ENCODE measurements around the gene SEC14L1.
A peak's percentile ranks its signal among the peaks of the same experiment; 100 is the strongest.

Gene SEC14L1

GRCh38 chr17:77216486-77216885, 75.7 kb downstream of the SEC14L1 start:
- no peak for DNase-seq

GRCh38 chr17:77217123-77217522, 76.4 kb downstream of the SEC14L1 start:
- DNase-seq: no peak

DNA sequence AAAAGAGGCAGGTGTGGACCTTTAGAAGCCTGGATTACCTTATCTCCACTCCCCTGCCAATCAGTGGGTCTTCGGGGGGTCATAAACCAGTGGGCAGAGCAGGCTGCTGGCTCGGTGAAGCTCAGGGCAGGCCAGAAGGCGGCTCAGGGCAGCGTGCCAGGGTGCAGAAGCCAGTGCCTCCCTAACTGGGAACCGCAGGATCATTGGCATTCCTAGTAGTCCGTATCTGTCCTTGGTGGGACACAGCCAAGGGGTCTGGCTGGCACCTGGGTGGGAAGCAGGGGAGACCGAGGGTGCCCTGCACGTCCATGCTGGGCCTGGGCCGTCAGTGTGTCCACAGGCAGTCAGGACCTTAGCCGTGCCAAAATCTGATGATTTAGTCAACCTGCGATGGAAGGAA, 76.8 kb downstream of the SEC14L1 start:
- DNase-seq: no peak

DNA sequence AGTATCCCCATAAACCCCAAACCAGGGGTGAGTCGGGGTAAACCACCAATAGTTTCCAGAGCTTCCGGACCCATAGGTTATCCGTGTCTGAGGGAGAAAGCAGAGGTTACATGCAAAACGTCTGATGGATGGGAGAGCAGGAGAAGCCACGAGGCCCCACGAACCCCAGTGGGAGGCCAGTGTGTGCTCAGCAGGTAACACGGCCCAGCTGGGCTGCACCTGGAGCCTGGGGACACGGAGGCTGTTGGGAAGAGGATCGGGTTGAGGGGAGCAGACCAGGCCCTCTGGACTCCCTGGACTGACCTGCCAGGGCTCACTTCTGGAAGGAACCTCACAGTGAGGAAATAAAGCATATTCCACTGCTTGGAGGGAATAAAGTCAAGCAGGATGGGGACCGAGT, 78.1 kb downstream of the SEC14L1 start:
- DNase-seq: no peak

DNA sequence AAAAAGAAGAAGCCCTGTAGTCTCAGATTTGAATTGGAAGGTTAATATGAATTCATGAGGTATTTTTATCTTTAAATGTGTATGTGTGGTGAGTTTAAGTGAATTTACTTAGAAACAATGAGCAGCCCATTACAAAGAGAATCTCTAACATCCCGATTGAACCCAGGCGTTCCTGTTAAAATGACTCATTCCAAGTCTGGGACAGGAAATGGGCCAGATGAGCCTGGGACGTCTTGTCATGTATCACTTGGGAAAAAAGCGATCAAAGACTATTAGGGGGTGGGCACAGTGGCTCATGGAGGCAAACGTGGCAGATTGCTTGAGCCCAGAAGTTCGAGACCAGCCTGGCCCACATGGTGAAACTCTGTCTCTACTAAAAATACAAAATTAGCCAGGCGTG, 81.6 kb downstream of the SEC14L1 start:
- DNase-seq: peak; percentile 73

DNA sequence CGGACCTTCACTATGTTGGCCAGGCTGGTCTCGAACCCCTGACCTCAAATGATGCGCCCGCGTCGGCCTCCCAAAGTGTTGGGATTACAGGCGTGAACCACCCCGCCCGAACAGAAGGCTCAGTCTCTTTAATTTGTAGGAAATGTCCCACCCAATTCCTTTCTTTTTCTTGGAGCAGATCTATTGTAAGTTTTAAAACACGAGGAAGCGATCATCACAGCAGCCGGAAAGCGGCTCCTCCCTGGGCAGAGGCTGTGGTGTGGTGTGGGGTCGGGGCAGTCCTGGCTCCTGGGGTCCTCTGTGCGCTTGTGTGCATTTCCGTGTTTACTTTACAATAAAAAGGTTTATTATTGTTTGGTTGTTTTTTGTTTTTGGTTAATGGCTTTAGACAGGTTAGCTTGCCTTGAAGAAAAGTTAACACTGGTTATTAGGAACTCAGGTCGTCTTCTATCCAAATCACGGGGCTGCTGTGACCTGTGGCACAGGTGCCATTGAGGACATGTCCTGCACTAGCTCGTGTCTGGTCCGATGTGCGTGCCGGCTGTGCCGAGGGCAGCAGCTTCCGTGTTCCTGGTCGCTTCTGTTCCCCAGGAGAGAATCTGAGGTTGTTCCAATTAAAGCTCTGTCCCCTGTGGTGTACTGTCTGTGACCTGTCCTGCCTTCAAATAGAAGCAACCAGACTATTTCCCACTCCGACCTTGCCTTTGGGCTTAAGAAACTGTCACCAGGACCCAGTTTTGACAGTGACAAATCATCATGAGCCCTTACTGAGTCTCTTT, 83.1 kb downstream of the SEC14L1 start:
- no peak for DNase-seq

- DNase-seq: no peak
These were observed 84.5 kb downstream of the SEC14L1 start for GRCh38 chr17:77225265-77225664.

GRCh38 chr17:77227461-77228240, 86.9 kb downstream of the SEC14L1 start:
- no peak for DNase-seq

DNA sequence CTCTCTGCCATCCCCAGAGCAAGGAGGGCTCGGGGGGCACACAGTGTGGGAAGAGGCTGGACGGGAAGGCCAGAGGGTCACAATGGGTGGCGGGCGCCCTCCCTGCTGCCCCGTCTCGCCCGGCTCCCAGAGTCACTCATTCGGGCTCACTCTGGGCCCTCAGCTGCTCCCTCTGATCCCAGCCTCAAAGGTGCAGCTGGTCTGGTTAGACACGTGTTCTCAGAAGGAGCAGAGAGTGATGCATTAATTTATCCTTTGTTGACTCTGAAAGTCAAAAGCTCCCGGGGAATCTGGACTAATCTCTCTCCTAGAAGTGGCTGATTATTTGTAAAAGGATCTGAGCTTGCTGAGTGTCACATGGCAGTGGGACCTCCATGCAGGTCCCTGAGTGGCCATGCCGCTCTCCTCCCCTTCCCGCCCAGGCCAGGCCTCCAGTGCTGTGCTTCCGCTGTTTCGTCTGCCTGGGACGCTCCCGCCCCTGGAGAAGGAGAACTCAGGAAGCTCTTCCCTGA, 87.5 kb downstream of the SEC14L1 start:
- DNase-seq: no peak

- DNase-seq: no peak
These were observed 88.0 kb downstream of the SEC14L1 start for GRCh38 chr17:77228816-77229215.

DNA sequence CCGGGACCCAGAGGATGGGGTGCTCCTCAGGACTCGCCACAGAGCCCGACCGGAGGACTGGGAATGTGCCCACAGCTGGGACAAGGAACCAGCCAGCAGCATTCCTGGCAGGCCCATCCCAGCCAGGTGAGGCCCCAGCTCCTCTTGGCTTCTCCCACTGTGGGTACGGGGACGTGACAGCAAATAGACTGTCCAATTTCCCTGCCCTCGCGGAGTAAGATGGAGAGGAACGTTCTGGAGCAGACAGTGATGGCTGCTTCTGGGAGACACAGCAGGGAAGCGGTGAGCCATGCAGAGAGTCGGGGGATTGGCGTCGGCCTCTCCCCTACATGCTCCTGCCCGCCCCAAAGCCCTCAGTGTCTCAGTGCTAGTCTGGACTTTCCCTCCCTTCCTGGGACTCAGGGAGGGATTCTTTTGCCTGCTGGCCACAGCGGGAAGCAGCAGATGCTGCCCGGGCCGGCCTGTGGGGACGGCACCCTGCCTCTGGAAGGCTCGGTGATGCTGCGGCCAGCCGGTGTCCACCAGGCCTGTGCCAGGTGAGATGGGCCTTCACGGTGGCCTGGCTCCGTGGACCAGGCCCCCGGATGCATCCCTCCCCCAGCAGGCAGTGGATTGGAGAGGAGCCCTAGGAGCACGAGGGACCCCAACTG, 89.1 kb downstream of the SEC14L1 start:
- no peak for DNase-seq

GRCh38 chr17:77230436-77230830, 89.7 kb downstream of the SEC14L1 start:
- no peak for DNase-seq

GRCh38 chr17:77231076-77231871, 90.5 kb downstream of the SEC14L1 start:
- DNase-seq: no peak

GRCh38 chr17:77233127-77233526, 92.4 kb downstream of the SEC14L1 start:
- no peak for DNase-seq

DNA sequence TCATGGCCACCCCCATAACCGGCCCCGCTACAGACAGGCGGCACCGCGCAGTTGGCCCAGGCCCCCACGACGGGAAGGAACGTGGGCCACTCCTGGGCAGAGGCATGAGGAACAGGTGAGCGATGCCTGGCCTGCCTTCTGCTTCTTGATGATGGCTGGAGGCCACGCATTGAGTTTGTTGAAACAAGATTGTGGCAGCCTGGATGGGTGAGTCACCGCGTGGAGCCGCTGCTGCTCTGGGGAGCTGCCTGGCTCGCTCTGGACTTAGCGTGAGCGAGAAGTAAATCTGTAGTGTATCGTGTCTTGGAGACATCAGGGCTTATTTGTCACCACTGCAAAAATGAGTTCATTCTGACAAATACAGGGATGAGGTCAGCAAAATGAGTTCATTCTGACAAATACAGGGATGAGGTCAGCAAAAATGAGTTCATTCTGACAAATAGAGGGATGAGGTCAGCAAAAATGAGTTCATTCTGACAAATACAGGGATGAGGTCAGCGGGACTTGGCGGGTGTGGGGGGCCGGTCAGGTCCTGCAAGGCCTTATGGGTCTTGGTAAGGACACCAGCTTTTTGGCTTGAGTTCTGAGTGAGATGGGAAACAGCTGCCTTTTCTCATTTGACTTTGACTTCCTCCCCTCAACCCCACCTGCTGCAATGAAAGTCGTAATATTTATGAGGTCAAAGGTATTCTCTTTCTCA, 93.0 kb downstream of the SEC14L1 start:
- DNase-seq: peak; percentile 62

DNA sequence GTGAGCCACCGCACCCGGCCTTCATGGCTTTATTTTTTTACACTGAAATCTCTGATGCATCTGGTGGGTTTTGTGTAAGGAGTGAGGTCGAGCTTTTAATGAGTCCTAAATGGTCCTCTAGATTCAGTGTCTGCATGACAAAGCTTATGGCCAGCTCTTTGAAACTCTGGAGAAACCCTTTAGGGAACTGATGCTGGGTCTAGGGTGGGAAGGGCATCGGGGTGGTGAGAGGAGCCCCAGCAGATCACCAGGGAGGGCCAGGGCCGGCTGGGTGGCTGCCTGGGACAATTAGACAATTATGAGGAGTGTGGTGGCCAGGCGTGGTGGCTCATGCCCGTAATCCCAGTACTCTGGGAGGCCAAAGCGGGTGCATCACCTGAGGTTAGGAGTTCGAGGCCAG, 93.9 kb downstream of the SEC14L1 start:
- no peak for DNase-seq

DNA sequence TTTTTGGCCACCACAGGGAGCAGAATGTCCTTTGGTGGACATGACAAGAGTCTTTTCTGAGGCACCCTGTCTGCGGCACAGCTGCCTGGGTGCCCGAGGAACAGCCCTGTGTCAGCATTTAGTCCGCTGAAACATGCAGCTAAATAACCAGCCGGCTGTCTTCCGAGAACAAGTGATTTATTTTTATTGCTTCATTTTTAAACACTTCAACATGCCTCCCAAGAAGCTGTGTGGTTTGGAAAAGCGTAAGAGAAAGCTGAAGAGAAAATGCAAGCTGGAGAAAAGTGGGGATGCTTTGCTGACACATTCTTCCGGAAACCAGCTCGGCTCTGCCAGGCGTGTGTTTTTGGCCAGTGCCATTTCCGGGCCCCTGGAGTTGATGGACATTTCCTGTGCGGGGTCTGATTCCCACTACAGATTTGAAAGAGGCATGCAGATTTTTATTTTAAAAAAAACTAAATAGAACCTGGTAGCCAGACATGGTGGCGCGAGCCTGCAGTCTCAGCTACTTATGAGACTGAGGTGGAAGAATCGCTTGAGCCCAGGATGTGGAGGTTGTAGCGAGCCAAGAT, 94.7 kb downstream of the SEC14L1 start:
- peak; percentile 96 for DNase-seq

DNA sequence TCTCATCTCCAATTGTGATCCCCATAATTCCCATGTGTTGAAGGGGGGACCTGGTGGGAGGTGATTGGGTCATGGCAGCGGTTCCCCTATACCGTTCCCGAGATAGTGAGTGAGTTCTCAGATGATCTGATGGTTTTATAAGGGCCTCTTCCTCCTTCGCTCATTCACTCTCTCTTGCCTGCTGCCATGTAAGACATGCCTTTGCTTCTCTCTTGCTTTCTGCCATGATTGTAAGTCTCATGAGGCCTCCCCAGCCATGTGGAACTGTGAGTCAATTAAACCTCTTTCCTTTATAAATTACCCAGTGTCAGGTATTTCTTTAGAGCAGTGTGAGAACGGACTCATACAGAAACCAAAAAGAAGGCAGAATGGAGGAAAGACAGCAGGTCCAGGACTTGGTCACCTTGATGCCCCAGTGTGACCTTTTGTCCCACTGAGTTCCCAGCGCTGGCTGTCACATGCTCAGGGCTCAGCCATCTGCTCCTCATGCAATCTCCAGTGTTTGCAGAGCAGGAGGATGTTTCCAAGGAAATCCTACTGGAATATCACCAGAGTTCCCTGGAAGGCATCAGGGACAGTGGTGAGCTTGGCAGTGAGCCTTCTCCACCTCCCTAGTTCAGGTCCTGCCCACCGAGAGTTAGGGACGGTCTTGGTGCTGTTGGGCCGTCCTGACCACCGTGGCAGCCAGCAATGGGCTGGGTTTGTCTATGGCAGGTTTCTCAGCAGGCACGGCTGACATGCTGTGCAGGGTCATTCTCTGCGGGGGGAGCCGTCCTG, 96.7 kb downstream of the SEC14L1 start:
- no peak for DNase-seq

DNA sequence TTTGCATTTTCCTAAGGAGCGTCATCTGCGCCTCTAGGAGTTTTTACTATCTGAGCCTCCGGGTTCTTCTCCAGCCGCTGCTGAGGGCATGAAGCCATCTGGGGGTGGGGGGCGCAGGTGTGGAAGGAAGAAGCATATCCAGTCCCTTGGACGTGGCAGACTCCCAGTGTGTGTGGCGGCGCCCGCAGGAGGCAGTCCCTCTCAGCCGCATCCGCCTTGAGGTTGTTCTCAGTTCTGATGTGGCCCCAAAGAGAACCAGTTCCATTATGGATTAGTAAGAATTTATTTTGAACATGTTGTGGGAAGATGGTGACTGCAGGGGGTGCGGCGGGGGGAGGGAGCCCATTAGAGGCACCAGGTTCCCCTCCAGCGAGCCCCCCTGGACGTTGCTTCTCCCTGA, 100.2 kb downstream of the SEC14L1 start:
- DNase-seq: no peak

- no peak for DNase-seq
These were observed 101.5 kb downstream of the SEC14L1 start for GRCh38 chr17:77242118-77242851.

Measured in fibroblast of skin of right quadriceps (primary cell).